Measurements from ENCODE around the gene TWNK.

Gene TWNK

DNA sequence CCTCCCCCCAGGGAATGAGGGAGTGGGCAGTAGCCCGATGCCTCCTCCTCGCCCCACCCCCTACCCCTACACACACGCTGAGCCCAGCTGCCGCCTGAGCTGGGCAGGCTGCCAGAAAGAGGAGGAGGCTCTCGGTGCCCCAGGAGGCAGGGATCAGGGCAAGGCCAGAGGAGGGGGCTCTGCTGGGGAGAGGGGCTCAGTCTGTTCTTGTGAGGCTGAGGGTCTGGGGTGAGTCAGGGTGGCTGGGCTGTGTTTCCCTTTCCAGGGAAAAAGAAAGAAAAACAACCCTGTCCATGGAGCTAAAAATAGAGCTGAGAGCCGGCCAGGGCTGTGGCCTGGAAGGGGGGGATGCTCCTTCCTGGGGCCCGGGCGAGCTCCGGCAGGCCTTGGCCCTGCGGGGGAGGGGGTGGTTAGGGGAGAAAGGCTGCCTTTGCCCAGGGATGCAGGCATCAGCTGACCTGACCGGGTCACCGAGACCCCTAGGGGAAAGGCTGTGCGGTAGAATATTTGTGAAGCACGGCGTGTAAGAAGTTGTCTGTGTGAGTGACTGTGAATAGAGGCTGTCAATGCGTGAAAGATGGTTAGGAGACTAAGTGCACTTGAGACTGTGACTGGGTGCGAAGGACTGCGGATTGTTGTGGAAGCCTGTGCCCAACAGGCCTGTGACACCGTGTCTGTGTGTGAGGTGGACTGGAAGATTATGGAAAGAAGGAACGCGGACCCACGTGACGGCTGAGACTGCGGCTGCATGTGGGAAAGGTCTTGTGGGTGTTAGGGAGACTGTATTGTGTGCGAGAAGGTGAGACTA is 11.0 kb downstream of the TWNK start:
- DNase-seq, result peak; percentile 91

DNA sequence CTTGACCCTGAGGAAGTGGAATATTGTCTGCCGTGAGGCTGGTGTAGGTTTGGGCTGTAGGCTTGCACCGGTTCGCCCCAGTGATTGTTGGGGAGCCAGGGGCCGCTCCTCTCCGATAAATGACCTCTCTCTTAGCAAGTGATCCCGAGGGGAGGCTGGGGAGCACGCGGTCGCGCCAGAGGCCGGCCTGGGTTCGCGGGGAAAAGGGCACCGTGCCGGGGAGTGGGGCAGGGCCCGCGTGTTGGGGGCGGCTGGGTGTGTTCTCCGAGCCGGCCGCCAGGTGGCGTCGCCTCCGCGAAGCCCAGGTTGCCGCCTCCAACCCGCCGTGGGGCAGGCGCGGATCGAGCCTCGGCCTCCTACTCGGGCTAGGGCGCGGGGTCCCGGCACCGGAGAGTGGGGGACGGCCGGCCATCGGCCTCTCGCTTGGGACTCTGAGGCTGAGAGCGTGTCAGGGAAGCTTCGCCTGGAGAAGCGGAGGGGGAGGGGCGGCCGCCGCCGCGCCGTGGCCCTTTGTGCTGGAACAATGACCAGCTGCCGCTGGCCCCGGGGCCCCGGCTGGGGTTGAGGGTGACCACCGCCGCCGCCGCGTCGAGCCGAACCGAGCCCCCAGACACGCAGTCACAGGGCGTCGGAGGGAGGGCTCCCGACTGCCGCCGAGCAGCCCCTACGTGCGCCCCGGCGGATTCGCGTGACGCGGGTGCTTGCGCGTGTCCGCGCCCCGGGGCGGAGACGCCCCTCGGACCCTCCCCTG is 11.8 kb downstream of the TWNK start:
- peak; percentile 72 for DNase-seq

DNA sequence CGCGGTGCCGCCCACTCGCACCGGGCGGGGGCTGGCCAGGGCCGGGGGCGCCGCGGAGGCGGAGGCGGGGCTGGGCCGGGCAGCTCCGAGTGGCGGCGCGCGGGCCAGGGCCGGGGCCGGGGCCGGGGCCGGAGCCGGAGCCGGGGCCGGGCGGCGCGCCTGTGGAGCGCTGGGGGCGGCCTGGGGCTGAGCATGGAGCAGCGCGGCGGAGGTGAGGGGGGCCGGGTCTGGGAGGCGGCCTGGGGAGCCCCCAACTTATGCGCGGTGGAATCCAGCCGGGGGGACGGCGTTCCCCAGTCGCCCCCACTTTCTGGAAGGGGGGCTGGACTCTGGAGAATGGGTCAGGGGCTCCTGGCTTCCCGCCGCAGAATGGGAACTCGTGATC is 12.4 kb downstream of the TWNK start, which contains the start of gene LZTS2:
TSS of gene LZTS2 (plus strand) at position 67 of the 385 bp plus-strand sequence. CDS start 2,731 bp downstream, outside the sequence.
- no peak for DNase-seq

DNA sequence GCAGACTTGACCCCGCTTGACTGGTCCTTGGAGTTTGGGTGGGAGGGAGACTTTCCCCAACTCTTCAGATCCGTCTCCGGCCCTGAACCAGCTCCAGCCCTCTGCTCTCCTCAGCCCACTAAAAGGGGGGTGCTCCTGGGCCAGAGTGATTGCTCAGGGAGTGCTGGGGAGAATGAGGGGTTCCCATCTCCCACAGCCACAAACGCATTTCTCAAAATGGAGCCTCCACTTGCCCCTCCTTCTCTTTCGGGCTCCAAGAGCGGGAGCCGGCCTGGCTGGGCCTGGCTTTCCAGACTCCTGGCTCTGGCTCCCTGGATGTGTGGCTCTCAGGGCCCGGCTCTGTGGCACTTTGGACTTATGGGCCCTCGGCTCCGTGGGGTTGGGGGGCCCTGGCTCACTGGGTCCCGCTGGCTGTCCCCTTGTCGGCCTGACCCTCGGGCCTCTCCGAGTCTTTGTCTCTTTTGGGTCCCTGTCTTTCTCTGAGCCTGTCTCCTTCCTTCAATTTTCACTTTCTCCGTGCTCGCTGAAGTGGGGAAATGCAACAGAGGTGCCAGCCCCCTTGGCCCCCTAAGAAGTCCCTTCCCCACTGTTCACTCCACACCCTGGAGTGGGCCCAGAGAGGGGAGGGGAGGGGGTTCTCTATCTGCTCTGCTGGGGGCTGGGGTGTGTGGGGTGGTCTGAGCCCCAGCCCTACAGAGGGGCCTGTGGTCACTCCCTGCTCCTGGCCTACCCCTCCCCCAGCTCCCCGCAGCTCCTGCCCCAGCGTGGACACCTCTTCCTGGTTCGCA is 13.0 kb downstream of the TWNK start:
- DNase-seq, result no peak

DNA sequence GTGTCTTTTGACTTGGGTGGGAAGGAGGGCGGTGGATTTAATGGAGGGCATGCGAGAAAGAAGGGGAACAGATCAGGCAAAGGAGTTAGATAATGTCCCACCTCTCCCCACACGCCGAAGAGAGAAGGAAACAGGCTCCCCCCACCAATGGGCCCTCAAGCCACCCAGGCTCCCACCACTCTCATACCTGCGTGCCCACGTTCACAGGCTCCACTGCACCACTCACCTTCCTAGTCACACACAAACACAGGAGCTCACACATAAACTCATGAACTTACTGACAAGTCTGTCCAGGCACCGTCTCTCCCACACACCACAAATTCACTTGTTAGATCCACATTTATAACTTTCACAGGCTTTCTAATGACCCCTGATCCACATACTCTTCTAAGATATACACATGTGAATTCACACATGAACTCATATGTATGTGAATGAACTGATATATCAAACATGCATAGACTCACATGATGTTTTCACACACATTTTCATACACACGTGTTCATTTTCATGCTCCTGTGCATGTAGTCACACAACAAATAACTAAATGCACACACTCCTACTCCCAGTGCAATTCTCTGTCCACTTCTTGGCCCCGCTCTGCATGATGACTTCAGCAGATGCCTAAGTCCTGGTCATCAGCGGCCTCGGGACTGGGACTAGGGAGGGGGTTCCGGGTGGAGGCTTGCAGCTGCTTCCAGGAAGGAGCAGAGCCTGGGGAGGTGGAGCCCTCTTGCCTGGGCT is 13.7 kb downstream of the TWNK start:
- DNase-seq, result no peak

DNA sequence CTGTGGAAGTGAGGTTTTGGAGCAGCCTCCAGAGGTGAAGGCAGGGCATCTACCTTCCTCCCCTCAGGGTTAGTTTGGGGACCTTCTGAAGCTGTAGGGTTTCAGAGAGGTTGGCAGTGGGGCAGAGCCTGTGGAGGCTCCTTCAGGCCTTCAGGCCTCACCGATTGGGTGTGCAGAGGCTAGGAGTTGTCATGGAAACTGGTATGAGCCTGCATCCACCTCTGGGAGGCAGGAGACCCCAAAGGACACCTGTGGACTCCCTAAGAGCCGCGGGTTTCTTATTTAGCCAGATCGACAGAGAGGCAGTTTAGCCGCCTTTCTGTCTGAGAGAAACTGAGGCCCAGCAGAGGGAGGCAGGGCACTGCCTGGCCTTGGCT is 14.3 kb downstream of the TWNK start:
- DNase-seq, result no peak

DNA sequence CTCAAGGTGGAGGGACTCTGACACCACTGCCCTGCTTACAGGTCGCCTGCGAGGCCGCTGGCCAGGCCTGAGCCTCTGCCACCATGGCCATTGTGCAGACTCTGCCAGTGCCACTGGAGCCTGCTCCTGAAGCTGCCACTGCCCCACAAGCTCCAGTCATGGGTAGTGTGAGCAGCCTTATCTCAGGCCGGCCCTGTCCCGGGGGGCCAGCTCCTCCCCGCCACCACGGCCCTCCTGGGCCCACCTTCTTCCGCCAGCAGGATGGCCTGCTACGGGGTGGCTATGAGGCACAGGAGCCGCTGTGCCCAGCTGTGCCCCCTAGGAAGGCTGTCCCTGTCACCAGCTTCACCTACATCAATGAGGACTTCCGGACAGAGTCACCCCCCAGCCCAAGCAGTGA is 15.1 kb downstream of the TWNK start:
- no peak for DNase-seq

DNA sequence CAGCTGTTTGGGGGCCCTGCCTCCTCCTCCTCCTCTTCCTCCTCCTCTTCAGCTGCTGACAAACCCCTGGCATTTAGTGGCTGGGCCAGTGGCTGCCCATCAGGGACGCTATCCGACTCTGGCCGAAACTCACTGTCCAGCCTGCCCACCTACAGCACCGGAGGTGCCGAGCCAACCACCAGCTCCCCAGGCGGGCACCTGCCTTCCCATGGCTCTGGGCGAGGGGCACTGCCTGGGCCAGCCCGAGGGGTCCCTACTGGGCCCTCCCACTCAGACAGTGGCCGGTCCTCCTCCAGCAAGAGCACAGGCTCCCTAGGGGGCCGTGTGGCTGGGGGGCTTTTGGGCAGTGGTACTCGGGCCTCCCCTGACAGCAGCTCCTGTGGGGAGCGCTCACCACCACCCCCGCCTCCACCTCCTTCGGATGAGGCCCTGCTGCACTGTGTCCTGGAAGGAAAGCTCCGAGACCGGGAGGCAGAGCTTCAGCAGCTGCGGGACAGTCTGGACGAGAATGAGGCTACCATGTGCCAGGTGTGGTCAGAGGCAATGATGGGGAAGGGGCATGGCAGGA is 16.4 kb downstream of the TWNK start:
- no peak for DNase-seq

DNA sequence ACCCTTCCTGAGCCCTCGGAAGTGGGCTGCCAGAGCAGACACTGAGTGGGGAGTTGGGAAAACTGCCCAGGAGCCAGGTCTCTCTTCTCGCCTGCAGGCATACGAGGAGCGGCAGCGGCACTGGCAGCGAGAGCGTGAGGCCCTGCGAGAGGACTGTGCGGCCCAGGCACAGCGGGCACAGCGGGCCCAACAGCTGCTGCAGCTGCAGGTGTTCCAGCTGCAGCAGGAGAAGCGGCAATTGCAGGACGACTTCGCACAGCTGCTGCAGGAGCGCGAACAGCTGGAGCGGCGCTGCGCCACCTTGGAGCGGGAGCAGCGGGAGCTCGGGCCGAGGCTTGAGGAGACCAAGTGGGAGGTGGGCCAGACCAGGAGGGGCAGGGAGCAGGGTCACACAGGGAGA is 18.0 kb downstream of the TWNK start:
- no peak for DNase-seq

DNA sequence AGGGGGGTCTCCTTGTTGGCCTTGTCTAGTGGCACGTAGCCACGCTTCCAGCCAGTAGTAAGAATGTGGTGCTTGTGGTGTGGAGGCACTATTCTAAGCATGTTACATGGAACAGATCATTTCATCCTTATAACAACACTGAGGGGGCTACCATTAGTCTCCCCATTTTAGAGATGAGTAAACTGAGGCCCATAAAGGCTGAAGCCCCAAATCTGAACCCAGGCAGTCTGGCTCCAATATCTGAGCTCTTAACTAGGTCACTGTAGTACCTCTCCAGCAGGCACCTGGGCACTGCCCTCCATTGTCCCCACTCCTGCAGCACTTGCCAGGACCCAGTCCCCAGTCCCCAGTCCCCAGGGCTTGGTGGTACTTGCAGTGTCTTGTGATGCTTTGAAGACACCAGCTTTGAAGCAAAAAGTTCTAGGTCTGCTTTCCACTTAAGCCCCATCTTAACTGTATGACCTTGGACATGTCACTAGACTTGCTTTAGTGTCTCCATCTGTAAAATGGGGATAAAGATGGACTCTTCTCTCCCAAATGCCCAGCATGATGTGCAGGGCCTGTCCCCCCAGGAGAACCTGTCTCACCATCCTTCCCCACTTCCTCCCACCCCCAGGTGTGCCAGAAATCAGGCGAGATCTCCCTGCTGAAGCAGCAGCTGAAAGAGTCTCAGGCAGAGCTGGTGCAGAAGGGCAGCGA is 18.7 kb downstream of the TWNK start:
- no peak for DNase-seq

DNA sequence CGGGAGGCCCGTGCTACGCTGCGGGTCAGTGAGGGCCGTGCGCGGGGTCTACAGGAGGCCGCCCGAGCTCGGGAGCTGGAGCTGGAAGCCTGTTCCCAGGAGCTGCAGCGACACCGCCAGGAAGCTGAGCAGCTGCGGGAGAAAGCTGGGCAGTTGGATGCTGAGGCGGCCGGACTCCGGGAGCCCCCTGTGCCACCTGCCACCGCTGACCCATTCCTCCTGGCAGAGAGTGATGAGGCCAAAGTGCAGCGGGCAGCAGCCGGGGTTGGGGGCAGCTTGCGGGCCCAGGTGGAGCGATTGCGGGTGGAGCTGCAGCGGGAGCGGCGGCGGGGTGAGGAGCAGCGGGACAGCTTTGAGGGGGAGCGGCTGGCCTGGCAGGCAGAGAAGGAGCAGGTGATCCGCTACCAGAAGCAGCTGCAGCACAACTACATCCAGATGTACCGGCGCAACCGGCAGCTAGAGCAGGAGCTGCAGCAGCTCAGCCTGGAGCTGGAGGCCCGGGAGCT is 19.3 kb downstream of the TWNK start:
- DNase-seq, result no peak

DNA sequence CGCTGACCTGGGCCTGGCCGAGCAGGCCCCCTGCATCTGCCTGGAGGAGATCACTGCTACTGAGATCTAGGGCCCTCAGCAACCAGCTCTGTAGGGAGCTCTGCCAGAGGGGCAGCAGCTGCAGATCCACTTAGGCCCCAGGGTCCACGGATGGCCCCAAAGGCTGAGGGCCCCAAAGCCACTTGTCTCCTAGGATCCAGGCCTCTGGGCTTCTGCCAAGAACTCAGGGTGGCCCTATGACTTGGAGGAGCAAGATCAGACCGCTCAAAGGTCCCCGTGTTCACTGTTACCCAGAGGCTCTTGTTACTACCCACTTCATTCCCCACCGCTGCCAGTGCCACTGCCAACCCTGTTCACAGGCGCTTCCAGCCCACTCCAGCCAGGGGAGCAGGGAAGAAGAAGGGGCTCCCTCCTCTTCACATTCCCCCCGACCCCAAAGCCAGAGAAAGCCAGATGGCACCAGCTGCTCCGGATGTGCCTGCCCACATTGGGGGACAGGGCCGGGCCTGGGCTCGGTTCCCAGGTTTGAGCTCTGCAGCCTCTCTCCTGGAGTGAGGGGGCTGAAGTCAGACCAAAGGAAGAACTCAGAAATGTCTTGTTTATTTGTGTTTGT is 19.9 kb downstream of the TWNK start:
- no peak for DNase-seq

DNA sequence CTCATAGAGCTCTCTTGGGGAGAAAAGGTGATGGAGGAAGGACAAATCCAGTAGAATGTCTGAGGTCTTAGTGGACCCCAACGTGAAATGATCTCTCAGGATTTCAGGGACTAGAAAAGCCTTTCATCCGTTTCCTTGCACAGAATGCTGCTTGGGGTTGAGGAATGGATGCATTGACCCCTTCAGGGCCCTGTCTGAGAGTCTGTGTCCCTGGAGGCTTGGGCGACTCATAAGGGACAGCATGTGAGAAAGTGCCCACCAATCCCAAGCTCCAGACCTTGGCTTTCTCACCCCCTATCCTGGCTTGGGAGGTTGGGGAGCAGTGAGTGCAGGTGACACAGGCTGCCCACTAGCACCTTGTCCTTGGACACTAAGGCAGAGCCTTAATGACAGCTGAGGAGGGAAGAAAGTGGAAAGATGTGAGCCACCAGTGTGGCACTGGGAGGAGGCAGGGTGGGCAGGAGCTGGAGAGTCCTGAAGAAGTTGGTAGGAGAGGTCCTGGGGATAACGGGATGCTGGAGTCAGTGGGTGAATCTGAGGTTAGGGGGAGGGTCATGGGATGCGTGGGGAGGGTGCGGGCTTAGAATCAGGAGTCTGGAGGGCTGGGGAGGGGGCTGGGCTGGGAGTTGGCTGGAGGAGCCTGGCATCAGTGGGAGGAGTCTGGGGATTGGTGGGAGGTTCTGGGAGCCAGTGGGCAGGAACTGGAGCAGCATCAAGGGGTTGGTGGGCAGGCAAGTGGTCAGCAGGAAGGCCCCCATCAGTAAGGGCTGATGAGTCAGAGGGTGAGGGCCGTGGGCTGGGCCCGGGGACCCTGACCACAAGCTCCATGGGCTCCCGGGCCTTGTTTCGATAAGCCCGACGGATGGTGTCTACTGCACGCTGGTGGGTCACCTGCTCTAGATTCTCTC is 20.8 kb downstream of the TWNK start:
- DNase-seq, result no peak

DNA sequence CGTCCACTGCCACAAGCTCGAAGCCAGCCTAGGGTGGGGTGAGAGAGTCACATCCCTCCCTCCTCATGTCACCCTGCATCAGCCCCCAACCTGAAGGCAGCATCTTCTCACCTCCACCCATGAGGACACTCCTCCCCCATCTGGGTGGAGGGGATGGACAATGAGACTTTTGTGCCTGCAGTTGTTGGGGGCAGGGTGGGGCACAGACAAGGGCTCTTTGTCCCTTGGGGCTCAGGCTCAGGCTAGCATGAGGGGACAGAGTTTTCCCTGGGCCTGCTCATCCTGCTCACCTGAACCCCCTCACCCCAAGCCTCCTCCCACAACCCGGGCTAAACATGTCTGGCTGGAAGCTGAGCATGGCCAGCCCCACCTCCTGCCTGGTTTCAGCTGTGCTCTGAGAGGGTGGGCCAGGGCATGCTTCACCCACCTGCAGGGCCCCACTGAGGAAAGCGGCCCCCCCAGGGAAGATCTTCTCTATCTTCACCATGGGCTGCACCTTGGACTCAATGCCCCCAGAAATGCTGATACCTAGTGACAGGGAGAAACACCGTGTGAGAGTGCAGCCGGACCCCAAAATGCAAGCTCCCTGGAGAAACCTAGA is 21.6 kb downstream of the TWNK start:
- DNase-seq, result no peak

DNA sequence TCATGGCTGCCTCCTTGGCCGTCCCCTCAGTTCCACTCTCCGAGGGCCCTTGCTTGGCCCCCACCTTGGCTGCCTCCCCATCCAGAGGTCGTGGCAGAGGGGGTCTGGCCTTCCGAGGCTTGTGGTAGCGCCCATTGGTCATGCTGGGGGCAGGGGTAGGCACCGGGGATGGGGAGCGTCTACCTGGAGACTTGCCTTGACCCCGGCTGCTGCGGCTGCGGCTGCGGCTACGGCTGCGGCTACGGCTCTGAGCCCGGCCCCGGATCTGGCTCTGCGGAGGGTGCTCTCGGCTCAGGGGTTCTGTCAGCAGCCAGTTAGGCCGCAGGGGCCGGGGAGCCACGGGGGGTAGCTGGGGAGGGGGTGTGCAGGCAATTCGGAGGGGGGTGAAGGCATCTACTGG is 23.0 kb downstream of the TWNK start:
- DNase-seq, result no peak

DNA sequence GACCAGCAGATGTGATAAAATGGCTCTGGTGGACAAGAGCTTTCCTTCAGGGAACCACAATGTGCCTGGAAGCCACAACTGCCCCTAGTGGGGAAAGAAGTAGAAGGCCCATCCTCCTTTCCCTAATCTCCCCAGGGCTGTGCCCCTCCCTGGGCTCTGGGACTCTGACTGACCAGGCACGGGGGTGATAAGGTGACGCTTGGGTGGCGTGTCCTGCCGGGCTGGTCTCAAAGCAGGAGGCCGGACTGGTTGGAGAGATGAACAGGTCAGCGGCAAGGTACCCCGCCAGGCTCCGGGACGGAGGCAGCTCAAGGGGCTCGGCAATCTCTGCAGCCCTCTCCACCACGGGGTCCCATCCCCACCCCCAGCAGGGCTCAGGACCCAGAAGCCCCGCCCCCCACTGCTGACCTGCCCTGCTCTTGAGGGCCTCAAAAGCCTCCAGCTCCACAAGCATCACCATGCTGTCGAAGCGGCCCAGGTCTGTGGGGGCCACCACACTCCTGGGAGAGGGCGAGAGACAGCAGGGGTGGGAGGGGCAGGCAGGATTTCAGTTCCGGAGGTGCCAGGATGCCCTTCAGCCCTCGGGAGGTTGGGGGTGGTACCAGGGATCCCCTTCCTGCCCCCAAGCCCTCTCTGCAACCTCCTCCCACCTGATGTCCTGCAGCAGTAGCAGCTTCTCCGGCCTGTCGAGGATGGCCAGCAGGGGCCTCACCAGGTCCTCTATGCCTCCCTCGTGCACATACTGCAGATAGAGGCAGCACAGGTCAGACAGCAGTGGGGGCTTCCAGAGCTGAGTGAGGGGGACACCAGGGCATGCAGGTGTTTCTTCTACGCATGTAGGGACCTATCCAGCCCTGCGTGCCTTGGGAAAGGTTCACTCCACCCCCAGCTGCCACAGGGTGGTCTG is 24.4 kb downstream of the TWNK start:
- no peak for DNase-seq

DNA sequence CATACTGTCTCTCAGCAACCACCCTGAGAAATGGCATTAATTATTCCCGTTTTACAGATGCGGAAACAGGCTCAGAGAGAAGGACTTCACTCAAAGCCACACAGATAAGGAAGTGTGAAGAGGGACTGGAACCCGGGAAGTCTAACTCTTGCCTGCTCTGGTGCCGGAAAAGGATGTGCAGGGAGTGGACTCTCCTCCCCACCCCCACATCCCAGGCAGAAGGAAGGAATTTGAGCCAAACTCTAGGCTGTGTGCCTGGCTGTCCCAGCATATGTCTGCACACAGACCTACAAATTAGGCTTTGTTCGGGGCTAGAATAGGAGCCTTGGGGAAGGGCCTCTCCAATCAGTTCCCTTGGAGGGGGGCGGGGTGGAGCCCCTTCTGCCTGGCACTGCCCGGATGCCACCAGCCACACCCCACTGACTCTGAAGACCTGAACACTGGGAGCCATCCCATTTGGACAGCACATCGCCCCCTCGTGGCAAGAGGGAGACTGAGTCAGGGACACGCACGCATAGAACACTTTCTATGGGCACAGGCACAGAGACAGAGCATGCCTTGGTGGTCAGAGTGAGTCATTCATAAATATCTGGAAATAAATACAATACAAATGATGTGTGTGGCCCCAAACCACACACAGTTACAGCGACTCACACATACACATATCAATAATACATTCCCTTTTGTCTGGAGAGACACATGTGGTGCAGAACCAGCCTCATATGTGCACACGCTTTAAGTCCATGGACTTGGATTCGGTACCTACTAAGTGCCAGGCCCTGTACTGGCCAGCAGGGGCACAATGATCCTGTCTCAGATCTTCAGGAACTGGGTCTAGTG is 25.4 kb downstream of the TWNK start:
- DNase-seq, result peak; percentile 80

Measured in RPMI8226 (cell line).